SW480 (cell line): Measurements from ENCODE around the gene ALG6.

Experiments used
- DNase-seq: peaks from one replicate; pipeline ENCODE4 v3.0.0-alpha.2; 2016; ENCODE audit warnings: low spot score

Gene ALG6

GRCh38 chr1:63367215-63368103 lies at the start of gene ALG6:
ALG6 (plus strand) TSS chr1:63367627; CDS start chr1:63370978, 3,351 bp downstream.
- peak; percentile 85 for DNase-seq

- DNase-seq, result no peak
These were observed 49.6 kb upstream of the ALG6 start for GRCh38 chr1:63317817-63318152.

- DNase-seq, result no peak
These were observed 49.0 kb upstream of the ALG6 start for GRCh38 chr1:63318201-63318979.

GRCh38 chr1:63319046-63320021 lies 48.1 kb upstream of the ALG6 start:
- no peak for DNase-seq

GRCh38 chr1:63320022-63320721 lies 47.3 kb upstream of the ALG6 start:
- DNase-seq, result no peak

- no peak for DNase-seq
These were observed 46.2 kb upstream of the ALG6 start for GRCh38 chr1:63321066-63321784.

- no peak for DNase-seq
These were observed 45.7 kb upstream of the ALG6 start for GRCh38 chr1:63321785-63322113.

GRCh38 chr1:63322114-63322943 lies 45.1 kb upstream of the ALG6 start, which contains the start of gene FOXD3:
FOXD3 (plus strand) TSS chr1:63322567; CDS start chr1:63323059, 492 bp downstream.
- peak; percentile 61 for DNase-seq

GRCh38 chr1:63322944-63323864 lies 44.2 kb upstream of the ALG6 start:
- peak; percentile 34 for DNase-seq

GRCh38 chr1:63323865-63324778 lies 43.3 kb upstream of the ALG6 start:
- no peak for DNase-seq

GRCh38 chr1:63324779-63325119 lies 42.7 kb upstream of the ALG6 start:
- DNase-seq, result no peak

GRCh38 chr1:63325279-63325985 lies 42.0 kb upstream of the ALG6 start:
- DNase-seq, result no peak

GRCh38 chr1:63326106-63326472 lies 41.3 kb upstream of the ALG6 start:
- DNase-seq, result no peak

GRCh38 chr1:63326473-63327380 lies 40.7 kb upstream of the ALG6 start:
- no peak for DNase-seq

GRCh38 chr1:63327417-63328054 lies 39.9 kb upstream of the ALG6 start:
- DNase-seq, result peak; percentile 58

GRCh38 chr1:63328122-63328521 lies 39.3 kb upstream of the ALG6 start:
- no peak for DNase-seq
